ENCODE data around the gene FARP1. TPM values are rescaled to one million over a fixed set of nuclear protein-coding genes. Genes with fewer than 3 reads are reported as not detected.

The FARP1 gene
- total and polyA plus RNA-seq, 2 of the 13 experiments (the other 11 are each of a cell fraction or from before 2014, with no cell fraction given), result 70.6 to 126 TPM

DNA sequence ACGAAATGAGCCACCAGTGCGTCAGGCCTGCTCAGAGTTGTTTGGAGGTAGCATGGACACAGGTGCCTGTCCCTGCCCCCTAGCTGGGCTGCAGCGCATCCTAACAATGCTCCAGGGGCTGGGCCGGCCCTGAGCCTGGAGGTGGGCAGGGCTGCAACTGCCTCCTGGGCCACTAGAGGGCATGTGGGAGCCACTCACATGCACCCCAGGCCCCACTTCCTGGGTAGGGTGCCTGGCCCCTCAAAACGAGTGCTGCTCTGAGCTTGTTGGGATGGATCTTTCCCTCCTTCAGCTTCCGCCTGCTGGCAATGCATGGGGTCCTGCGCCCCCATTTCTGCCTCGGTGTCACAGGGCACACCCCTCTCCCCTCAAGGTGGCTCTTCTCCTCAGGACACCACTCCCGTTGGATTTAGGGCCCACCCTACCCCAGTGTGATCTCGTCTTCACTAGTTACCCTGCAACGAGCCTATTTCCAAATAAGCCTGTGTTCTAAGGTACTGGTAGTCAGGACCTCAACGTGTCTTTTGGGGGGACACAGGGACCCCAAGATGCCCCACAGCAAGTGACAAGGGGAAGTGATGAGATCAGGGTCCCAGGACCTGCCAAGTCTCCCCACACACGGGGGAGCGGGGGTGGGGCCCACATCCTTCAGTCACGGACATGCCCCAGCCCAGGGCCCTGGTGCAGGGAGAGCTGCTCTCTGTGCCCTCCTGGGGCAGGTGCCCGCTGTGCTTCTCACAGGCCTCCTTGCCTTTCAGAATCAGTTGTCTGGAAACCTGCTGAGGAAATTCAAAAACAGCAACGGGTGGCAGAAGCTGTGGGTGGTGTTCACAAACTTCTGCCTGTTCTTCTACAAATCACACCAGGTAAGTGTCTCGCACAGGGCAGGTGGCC is 302.7 kb downstream of the FARP1 start (continued):
- TF ChIP-seq MBNL3 (CRISPR knock-in tag; conservative IDR thresholded peaks at IDR 0.05) (no peak), KLF9 (CRISPR knock-in tag; IDR thresholded peaks at IDR 0.05; ENCODE audit: low read depth) (no peak), XRCC5 (optimal IDR thresholded peaks at IDR 0.05; ENCODE audit: low read length) (peak; percentile 70), EHMT2 (IDR thresholded peaks at IDR 0.05; ENCODE audit: borderline replicate concordance, low read depth, low read length) (no peak), ZNF446 (CRISPR knock-in tag; IDR thresholded peaks at IDR 0.05) (no peak), BHLHE40 (IDR thresholded peaks at IDR 0.05; ENCODE audit: low read length) (no peak), ZFP36L1 (CRISPR knock-in tag; IDR thresholded peaks at IDR 0.05) (no peak), ZNF503 (CRISPR knock-in tag; IDR thresholded peaks at IDR 0.05) (no peak), E2F5 (CRISPR knock-in tag; conservative IDR thresholded peaks at IDR 0.05) (no peak), ZNF569 (CRISPR knock-in tag; IDR thresholded peaks at IDR 0.05; ENCODE audit: borderline replicate concordance) (no peak), ZSCAN21 (CRISPR knock-in tag; IDR thresholded peaks at IDR 0.05; ENCODE audit: borderline replicate concordance) (peak; percentile 56; the same call in 1 of the 2 replicates), YY1 (IDR thresholded peaks at IDR 0.05; ENCODE audit: insufficient read depth, insufficient replicate concordance, low read depth, low read length) (no peak), NFKBIZ (CRISPR knock-in tag; IDR thresholded peaks at IDR 0.05) (no peak), PAX8 (CRISPR knock-in tag; IDR thresholded peaks at IDR 0.05; ENCODE audit: borderline replicate concordance) (no peak), ZNF432 (CRISPR knock-in tag; IDR thresholded peaks at IDR 0.05; ENCODE audit: borderline replicate concordance) (no peak), GTF3A (CRISPR knock-in tag; conservative IDR thresholded peaks at IDR 0.05) (no peak), ZIK1 (CRISPR knock-in tag; IDR thresholded peaks at IDR 0.05; ENCODE audit: borderline replicate concordance, low read depth) (no peak), RBM22 (optimal IDR thresholded peaks at IDR 0.05; ENCODE audit: low read length) (peak; percentile 92), ZNF292 (CRISPR knock-in tag; IDR thresholded peaks at IDR 0.05; ENCODE audit: borderline replicate concordance, low read depth) (no peak), AGO1 (IDR thresholded peaks at IDR 0.05; ENCODE audit: low read depth, low read length, poor library complexity, severe bottlenecking) (peak; percentile 61), ZNF781 (CRISPR knock-in tag; IDR thresholded peaks at IDR 0.05; ENCODE audit: borderline replicate concordance, not compliant biosample characterization) (peak; percentile 52), ZNF382 (CRISPR knock-in tag; IDR thresholded peaks at IDR 0.05; ENCODE audit: borderline replicate concordance) (no peak), ZSCAN20 (CRISPR knock-in tag; IDR thresholded peaks at IDR 0.05; ENCODE audit: borderline replicate concordance) (no peak), ZNF17 (CRISPR knock-in tag; IDR thresholded peaks at IDR 0.05) (no peak), ZNF724P (CRISPR knock-in tag; IDR thresholded peaks at IDR 0.05; ENCODE audit: borderline replicate concordance) (no peak), ZNF777 (CRISPR knock-in tag; IDR thresholded peaks at IDR 0.05) (no peak)
- TF ChIP-seq, protein P1, sequence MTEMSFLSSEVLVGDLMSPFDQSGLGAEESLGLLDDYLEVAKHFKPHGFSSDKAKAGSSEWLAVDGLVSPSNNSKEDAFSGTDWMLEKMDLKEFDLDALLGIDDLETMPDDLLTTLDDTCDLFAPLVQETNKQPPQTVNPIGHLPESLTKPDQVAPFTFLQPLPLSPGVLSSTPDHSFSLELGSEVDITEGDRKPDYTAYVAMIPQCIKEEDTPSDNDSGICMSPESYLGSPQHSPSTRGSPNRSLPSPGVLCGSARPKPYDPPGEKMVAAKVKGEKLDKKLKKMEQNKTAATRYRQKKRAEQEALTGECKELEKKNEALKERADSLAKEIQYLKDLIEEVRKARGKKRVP (CRISPR knock-in tag; IDR thresholded peaks at IDR 0.05), result no peak

Measured in HepG2 (cell line).